ENCODE data around the gene PTTG1IP. TPM values are rescaled to one million over a fixed set of nuclear protein-coding genes. Genes with fewer than 3 reads are reported as not detected.

The PTTG1IP gene
- total RNA-seq, 2 donors from 2014 or later: 216 to 244 TPM

- DNase-seq (ENCODE audit: low spot score): no peak
- no peaks in the 10 kb centered on the region for H3K27me3 ChIP-seq (replicated peaks; ENCODE audit: insufficient read depth)
- intact Hi-C loops (cut with DNase I): no loop called here
- no peak overlapping the region for H3K27ac ChIP-seq
- peaks cover 0 to 3% of the 10 kb centered on the region in 2 donors for H3K36me3 ChIP-seq
- TF ChIP-seq CTCF (IDR thresholded peaks at IDR 0.05) (no peak), POLR2AphosphoS5 (IDR thresholded peaks at IDR 0.05) (no peak), POLR2A (IDR thresholded peaks at IDR 0.05) (no peak)
- H3K9me3 ChIP-seq: no peaks in the 10 kb centered on the region
- peaks cover 26% of the 10 kb centered on the region for H3K4me1 ChIP-seq (replicated peaks)
- no peak overlapping the region for H3K4me3 ChIP-seq
- 87% methylated on average over 15 of the region's 15 CpGs for WGBS
Measured at GRCh38 chr21:44867464-44867863, 6.0 kb downstream of the PTTG1IP start.

GRCh38 chr21:44866780-44867179 is 6.7 kb downstream of the PTTG1IP start:
- Histone ChIP-seq H3K9me3 (no peaks in the 10 kb centered on the region), H3K4me3 (no peak overlapping the region), H3K27ac (no peak overlapping the region), H3K27me3 (replicated peaks; ENCODE audit: insufficient read depth) (no peaks in the 10 kb centered on the region), H3K36me3 (peaks cover 0 to 3% of the 10 kb centered on the region in 2 donors), H3K4me1 (replicated peaks) (peaks cover 20% of the 10 kb centered on the region)
- TF ChIP-seq POLR2A (IDR thresholded peaks at IDR 0.05) (no peak), CTCF (IDR thresholded peaks at IDR 0.05) (no peak), POLR2AphosphoS5 (IDR thresholded peaks at IDR 0.05) (no peak)
- DNase-seq (ENCODE audit: low spot score): no peak
- intact Hi-C loops (cut with DNase I): no loop called here
- 71% methylated on average over 7 of the region's 7 CpGs for WGBS

DNA sequence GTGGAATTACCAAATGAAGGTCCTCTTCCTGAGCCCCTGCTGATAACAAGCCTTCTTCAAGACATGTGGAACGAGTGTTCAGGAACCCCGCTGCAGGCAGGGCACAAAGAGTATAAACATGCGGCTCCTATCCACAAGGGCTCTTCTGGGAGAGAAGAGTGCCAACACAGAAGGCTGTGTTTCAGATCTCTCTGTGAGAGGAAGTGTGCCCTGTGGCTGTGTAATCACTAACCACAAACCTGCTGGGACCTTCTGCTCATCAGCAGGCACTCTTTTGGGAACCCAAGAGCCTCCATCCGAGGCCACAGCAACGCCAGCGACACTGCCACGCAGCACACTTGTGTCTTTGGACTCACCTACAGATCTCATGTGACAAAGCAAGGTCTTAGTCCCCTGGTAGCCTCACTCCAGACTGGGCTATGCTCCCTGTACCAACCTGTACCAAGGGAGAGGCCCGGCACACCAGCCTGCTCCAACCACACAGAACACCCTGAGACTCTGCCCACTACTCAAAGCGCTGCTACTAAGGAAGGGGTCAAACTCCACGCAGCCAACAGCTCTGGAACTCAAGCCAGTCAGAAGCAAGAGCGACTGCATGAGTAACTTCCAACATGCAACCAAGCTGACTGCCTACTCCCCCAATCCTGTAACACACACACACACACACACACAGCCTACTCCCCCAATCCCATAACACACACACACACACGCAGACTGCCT is 7.8 kb downstream of the PTTG1IP start:
- Histone ChIP-seq H3K9me3 (no peaks in the 10 kb centered on the region), H3K27ac (no peak overlapping the region), H3K27me3 (replicated peaks; ENCODE audit: insufficient read depth) (no peaks in the 10 kb centered on the region), H3K4me1 (replicated peaks) (peaks cover 10% of the 10 kb centered on the region), H3K36me3 (peaks cover 0 to 3% of the 10 kb centered on the region in 2 donors), H3K4me3 (no peak overlapping the region)
- DNase-seq (ENCODE audit: low spot score): no peak
- intact Hi-C loops (cut with DNase I): no loop called here
- no peak for TF ChIP-seq POLR2AphosphoS5 (IDR thresholded peaks at IDR 0.05)
- TF ChIP-seq POLR2A (IDR thresholded peaks at IDR 0.05): no peak
- TF ChIP-seq CTCF (IDR thresholded peaks at IDR 0.05): no peak
- 79% methylated on average over 12 of the region's 12 CpGs for WGBS

DNA sequence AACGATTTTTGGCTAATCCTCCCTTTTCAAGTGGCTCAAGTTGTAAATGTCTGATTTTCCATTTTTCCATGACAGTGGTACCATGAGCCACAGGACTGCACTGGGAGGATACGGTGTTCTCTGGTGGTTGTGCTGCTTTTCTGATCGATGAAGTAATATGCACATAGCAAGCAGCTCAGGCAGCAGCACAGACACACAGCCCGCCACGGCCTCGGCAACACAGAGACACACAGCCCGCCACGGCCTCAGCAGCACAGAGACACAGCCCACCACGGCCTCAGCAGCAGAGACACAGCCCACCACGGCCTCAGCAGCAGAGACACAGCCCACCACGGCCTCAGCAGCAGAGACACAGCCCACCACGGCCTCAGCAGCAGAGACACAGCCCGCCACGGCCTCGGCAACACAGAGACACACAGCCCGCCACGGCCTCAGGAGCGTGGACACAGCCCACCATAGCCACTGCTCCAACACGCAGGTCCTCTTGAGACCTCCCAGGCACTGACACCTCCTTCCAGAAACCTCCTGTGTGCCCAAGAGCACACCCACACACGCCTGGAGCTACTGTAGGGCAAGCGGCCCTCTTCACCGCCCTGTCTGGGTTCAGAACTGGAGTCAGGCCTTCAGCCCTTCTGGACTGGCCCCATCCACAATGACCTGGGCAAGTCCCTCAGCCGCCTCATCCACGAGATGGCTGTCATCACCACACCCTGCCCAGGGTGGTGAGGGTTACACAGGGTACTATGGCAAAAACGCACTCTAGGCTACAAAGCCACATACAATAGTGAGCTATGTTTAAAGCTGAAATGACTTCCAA is 10.4 kb downstream of the PTTG1IP start:
- Histone ChIP-seq H3K27me3 (replicated peaks; ENCODE audit: insufficient read depth) (no peaks in the 10 kb centered on the region), H3K36me3 (peaks cover 0 to 3% of the 10 kb centered on the region in 2 donors), H3K27ac (no peak overlapping the region), H3K9me3 (no peaks in the 10 kb centered on the region), H3K4me3 (no peak overlapping the region), H3K4me1 (replicated peaks) (peaks cover 4% of the 10 kb centered on the region)
- WGBS: 89% methylated on average over 24 of the region's 25 CpGs
- TF ChIP-seq POLR2AphosphoS5 (IDR thresholded peaks at IDR 0.05) (no peak), POLR2A (IDR thresholded peaks at IDR 0.05) (no peak), CTCF (IDR thresholded peaks at IDR 0.05) (no peak)
- intact Hi-C loops (cut with DNase I): no loop called here
- no peak for DNase-seq (ENCODE audit: low spot score)

Measured in prostate gland (tissue), 2 donors.